Activated T-cell treated with anti-CD3 and anti-CD28 coated beads for 24 hours (primary cell): Measurements from ENCODE around the gene PHEX.

Source experiments
- DNase-seq: peaks from one replicate; pipeline ENCODE4 v3.0.0-alpha.2; 2020; ENCODE audit warnings: low read depth

PHEX gene

DNA sequence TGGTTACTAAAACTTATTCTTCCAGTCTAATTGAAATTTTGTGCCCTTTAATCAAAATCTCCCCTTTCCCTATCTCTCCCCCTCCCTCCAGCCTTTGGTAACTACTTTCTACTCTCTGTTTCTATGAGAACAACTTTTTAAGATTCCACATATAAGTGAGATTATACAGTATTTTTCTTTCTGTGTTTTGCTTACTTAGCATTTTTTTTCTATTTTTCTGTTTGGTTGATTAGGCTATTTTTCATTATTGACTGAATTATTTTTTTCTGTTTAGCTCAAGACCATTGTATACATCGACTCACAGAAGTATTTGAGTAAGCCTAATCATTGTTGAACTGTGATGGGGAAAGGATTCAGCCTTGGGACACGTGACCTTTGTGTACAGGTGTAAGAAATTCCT, 116.4 kb downstream of the PHEX start:
- DNase-seq: no peak

DNA sequence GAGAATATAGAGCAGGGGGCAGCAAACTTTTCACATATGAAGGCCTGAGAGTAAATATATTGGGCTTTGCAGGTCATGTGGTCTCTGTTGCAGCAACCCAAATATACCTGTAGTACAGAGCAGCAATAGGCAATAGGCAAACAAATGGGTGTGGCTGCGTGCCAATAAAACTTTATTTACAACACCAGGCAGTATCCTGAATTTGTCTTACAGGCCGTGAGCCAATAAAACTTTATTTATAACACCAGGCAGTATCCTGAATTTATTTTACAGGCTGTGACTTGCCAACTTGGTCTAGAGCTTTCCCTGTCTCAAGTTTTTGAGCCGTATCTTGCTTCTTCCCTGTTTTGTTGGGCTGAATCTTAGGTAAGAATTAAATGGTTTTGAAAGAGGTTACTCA, 118.2 kb downstream of the PHEX start:
- no peak for DNase-seq

DNA sequence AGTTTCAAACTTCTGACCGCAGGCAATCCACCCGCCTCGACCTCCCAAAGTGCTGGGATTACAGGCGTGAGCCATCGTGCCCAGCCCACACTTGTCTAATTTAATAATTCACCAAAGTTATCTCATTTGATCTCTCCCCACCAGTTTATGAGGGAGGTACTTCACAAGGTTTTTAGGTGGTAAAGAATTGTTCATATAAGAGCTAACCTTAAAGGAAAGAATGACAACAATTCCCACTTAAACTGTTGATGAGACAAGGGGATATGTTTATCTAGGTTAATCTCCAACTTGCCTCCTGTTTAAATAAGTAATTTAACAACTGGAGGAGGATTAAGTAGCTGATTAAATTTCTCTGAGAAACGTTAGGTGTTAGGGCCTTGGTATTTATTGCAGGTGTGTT, 123.0 kb downstream of the PHEX start:
- DNase-seq: no peak

DNA sequence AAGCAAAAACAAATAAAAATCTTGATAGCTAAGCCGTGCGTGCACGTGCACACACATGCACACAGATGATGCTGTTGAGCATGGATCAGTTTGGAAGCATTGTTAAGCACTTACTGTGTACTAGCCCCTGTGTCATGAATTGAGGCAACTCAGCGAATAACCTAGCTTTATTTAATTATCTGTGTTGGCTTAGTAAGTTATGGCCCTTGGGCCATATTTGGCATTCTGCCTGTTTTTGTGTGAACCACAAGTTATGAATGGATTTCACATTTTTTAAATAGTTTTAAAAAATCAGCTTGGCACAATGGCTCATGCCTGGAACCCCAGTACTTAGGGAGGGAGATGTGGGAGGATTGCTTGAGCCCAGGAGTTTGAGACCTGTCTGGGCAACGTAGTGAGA, 126.9 kb downstream of the PHEX start:
- no peak for DNase-seq

DNA sequence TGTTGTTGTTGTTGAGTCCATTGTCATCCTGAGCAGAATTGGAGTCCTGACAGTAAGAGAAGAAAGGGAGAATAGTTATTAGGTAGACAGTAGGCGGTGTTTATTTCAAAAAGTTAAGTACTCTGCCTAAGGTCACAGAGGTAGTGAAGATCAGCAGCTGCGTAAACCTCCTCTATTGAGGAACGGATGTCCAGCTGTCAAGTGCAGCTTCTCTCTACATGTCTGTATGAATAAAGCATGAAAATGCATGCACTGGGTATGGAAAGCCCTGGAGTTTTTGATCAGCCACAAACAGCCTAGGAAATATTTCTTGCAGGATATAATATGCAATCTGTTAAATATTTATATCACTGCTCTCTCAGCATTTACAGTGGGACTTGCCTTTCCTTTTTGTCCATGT, 131.2 kb downstream of the PHEX start:
- DNase-seq: no peak

DNA sequence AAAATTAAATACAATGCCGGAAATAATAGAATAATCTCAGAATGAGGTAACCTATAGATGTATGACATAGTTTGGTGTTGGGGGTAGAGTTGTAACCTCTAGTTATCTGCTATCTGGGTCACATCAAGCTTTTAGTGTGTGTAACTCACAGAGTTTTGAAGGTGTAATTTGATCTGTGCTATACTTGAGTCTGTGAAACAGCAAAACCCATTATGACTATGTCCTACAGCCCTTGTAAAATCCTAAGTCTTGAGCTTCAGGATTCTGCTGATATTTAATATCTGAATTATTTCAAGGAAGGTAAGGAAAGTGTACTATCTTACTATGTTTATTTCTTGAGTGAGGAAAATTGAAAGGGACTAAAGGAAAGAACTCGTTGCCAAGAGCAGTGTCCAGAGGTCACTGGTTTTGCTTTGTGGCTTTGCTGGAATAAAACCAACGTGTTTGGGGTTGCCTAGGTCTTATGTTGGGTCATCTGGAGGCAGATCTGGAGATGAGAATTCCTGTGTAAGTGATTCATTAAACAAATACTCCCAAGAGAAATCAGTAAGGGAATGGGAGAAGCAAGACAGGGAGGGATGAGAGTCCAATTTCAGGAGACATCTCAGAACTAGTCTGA, 132.8 kb downstream of the PHEX start:
- DNase-seq: no peak

DNA sequence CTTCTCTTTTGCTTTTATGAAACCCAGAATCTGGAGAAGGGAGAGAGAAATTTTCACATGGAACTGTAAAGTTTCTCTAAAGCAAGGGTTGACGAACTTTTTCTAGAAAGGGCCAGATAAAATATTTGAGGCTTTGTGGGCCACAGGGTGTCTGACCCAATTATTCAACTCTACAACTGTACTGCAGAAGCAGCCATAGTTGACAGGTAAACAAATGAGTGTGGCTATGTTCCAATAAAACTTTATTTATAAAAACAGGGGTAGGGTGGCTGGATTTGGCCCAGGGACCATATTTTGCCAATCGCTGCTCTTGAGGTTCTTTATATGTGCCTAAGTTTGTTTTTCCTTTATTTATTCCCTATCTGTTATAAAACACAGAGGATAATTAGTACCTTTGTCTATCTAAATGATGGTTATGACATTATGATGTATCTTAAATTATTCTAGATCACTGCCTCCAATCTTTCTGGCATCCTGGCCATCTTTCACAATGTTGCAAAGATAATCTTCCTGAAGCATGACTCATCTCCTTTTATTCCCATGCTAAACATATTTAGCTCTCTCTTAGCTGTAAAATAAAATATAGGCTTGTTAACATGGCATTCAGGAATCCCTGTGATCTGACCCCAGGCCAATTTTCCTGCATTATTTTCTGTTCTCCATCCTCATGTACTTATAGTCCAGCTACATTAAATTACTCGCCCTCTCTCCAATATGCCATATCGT, 133.8 kb downstream of the PHEX start:
- no peak for DNase-seq

DNA sequence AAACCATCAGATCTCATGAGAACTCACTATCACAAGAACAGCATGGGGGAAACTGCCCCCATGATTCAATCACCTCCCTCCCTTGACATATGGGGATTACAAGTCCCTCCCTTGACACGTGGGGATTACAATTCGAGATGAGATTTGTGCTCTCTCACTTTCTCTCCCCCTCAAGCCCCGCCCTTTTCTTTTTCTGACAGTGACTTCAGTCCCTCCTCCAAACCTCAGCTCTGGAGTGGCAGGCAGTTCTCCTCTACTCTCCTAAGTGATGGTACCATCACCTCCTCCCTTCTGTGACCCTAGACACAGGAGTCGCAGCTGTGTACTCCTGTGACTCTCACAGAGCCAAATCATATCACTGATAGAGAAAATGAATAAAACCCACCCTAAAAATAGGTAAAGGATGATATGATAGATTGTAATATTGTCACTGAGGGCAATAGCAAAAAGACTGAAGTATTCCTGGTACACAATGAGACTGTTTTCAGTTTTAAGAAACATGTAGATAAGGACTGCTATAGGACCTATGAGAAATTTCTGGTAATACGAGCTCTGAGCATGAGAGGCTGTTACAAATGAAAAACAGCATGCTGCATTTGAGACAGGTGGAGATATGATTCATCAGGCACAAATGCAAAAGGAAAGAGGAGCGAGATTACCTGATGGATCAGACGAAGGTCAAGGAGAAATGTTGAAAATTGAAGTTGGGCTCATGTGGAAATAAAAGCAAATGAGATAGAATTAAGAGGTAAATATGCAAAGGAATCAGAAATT, 139.3 kb downstream of the PHEX start:
- DNase-seq: no peak

DNA sequence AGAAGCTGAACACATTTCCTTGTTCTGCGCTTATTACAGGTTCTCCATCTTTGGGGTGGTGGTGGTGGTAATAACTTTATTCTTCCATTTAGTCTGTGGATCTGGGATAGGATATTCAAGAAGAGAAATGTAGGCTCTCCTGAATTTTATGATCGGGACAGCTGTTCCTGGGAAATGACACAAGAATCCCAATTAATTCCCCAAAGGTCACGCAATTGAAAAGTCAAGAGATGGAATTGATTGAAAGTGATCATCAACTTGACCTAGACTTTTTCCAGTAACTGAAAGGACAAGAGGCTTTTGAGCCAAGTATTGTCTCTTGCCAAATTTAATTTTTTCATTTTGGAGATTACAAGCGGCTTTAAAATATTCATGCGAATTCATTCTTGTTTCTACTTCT, 141.8 kb downstream of the PHEX start:
- DNase-seq: no peak

DNA sequence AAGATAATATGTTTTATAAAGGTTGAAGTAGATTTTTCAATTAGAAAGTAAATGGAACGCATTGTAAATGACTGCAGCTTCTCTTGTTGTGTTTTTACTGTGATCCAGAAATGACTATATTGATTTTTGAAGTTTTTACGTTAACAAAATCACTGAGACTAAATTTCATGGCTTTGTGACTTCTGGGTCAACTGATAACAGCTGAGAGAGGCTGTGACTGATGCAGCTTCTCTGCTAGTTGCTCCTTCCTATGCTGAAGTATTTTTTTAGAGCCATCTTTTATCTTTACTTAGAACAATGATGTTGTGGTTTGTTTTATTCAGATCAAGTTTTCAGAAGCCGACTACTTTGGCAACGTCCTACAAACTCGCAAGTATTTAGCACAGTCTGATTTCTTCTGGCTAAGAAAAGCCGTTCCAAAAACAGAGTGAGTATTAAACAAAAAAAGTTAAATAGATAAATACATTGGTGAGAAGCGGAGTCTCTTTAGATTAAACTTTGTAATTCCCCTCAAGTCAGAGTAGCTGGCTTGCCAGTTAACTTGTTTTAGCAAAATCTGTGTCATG, 145.9 kb downstream of the PHEX start:
- DNase-seq: no peak

DNA sequence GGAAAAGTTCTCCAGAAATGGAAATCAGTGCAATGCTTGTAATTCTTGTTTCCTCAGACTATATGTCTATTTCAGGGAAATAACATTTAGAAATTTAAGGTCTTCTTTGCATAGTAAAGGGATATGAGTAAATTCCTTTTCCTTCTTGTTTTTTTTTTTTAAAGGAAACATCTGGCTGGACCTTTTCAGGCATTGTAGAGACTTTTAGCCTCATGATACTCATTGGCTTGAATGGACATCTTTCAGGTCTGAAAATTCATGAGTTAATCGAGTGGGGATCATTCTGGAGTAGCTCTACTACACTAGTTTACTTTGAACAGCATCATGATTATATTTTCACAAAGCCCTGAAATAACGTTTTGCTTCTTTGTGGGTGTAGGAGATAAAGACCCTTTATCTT, 152.0 kb downstream of the PHEX start:
- DNase-seq: no peak

DNA sequence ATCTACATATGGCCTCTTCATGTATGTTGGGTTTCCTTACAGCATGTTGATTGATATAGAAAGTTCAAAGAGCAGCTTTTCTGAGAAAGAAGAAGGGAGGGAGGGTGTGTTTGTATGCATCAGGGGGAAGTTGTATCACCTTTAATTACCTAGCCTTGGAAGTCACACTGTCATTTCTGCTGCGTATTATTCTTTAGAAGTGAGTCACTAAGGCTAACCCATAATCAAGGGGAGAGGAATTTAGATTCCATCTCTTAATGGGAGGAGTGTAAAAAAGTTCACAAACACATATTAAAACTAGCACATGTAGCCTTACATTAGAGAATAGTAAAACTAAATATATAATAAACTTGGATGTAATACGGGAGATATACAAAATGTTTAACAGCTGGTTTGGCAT, 154.0 kb downstream of the PHEX start:
- DNase-seq: no peak

DNA sequence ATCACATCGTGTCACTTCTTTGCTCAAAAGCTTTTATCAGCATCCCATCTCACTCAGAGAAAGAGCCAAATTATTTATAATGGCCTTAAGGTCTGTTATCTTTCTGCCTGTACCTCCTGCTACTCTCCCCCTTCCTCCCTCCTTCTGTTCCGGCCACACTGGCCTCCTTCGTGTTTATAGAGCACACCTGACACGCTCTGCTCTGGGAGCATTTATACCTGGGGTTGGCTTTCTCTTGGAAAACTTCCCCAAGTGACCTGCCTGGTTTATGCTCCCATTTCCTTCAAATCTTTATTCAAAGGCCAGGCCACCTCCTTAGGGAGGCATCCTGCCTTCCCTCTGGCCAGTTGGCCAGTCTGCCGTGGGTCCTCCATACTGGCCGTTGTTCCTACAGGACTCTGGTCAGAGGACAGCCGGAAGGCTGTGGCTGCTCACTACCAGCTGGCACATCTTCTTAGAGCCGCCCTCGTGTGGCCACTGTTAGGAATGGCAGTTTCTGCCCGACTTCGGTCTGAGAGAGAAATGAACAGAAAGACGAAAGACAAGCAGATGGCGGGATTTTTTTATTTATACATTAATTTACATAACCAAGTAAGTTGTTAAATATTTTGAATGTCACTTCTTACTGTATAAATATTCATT, 160.4 kb downstream of the PHEX start:
- DNase-seq: peak; percentile 33

DNA sequence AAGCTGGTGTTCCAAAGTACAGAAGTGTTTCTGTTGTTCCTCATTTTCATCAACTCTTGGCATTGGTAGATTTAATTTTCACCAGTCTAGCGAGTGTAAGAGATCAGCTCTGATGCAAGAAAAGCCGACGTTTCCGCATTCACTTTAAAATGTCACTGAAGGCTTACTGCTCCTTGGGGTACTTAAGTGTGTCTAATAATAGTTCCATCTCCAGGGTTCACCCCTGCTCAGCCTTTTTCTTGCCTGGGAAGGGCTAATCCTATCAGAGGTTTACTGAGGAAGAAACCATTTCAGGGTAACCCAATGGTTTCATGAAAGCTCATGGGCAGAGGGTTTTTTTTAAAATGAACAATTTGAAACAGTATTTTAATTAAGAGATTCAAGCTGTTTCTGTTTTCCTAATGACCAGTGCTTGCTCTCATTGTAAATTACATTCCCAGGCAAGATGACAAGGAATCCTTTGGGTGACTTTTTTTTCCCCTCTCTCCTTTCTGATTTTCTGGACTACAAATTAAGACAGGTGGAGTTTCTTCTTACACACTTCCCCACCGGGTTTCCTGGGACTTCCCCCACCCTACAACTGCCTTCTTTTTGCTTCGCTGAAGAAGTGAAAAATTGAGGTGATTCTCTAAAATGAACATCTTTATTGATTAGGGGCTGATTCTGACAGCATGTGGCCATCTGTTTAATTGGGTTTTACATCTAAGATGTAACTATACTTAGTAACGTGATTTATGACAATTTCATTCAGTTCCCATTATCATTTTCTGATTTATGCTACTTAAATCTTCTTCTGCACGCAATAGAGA, 161.9 kb downstream of the PHEX start:
- DNase-seq: no peak

DNA sequence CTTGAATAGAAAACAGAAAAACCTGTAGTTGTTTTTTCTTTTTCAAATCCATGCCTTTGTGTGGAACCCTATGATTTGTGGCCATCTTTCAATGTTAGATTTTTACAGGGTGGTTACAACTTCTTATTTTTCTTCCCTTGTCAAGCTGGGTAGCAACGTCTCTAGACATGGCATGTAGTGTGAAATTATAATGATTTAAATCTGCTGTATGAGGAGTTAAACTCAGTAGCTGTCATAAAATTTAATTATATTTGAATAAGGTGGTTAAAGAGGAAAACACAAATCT, 162.5 kb downstream of the PHEX start:
- no peak for DNase-seq

DNA sequence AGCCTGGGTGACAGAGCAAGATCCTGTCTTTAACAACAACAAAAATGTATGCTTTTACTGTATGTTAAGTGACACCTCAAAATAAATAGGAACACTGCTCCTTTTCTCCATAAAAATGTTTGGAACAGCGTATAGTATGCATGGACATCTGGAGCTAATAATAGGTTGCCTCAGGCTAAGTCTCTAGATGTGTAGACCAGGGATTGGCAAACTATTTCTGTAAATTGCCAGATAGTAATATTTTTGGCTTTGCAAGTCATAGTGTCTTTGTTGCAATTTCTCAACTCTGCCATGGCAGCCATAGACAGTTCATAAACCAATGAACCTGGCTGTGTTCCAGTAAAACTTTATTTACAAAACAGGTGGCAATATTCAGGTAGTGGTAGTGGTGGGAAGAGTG, 164.0 kb downstream of the PHEX start:
- DNase-seq: no peak

DNA sequence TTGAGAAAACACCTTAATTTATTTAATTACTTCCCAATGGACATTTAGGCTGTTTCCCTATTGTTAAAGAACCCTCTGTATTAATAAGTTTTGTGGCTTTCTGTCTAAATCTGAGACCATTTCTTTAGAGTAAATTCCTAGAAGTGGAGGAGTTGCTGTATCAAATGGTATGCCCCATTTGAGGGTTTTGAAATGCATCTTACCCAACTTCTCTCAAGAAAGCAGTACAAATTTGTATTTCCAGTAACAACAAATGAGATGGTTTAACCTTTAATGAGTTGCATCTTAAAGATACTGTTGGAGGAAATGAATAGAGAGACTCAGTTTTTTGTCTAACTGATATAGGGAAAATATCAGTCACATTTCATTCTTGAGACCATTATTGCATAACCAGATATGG, 170.1 kb downstream of the PHEX start:
- no peak for DNase-seq

DNA sequence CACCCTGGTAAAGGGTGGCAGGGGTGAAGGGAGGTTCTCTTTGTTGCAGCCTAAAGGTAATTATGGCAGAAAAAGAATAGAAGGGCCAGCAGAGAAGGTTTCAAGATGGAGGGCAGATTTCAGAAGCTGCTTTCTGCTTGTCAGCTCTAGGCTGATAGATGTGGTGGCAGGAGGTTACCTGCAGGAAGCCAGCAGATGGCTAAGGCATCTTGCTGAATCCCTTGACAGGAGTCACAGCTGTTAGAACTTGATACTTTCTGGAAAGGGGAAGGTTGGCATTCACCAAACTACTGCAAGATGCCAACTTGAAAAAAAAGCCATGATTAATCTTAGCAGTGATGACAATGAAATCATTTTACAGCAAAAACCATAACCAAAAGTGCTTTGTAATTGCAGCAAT, 171.1 kb downstream of the PHEX start:
- DNase-seq: no peak

DNA sequence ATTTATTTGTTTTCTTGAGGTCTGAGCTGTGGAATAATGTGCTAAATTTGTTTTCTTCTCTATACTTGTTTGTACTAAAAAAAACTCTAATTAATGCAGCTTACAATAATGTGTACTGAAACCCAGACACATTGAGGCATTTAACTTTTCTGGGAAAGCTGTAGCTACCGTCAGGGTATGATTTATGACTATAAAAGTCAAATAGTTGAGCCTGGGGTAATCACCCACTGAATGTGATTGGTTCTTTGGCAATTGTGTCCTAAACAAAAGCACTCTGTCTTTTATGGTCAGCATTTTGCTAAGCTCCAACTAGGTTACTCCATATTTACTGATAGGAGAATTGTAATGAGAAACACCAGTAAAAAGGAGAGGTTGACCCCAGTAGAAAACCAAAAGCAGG, 174.7 kb downstream of the PHEX start:
- no peak for DNase-seq

DNA sequence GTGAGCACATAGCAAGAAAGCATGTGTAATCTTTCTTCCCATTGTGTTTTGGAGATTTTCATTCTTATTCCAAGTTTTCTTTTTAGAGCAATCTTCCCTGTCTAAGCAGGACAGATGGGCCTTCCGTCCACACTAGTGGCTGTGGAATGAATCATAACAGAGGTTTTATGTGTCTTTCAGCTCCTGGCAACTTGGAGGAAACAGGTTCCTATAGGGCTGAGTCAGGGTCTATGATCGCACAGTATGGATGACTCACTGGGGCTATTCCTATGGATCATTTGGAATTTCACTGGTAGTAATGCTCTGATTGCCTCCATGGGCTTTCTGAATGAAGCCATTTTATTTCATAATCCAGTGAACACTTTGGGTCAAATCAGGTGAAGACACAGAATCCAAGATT, 188.8 kb downstream of the PHEX start:
- no peak for DNase-seq

DNA sequence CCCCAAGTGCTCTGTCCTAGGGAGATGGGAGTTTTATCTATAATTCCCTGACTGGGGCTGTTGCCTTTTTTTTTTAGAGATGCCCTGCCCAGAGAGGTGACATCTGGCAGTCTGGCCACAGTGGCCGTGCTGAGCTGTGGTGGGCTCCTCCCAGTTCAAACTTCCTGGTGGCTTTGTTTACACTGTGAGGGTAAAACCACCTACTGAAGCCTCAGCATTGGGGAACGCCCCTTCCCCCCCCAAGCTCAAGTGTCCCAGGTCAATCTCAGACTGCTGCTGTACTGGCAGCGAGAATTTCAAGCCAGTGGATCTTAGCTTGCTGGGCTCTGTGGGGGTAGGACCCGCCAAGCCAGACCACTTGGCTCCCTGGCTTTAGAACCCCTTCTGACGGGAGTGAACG, 202.3 kb downstream of the PHEX start:
- DNase-seq: no peak

DNA sequence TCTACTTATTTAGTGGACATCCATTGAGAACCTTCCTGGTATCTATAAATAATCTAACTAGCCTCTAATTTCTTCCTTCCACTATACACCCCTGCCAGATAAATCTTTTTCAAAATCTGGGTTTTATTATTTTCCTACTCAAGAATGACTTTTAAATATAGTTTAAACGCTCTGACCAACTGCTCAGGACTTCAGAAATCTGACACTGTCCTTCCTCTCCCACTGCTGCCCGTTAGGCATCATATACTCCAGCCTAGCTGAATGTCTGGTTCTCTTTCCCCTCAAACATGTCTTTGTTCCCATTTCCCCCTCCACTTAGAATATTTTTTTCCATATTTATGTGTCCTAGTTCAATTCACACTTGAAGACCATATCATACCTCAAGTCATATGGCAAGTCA, 205.4 kb downstream of the PHEX start:
- DNase-seq: no peak
